SW480 (cell line): ENCODE results near the gene GSTA2.
"Not testable (repeated sequence)": the region's sequence is repeated elsewhere in the genome, so short reads cannot be mapped to it uniquely, and the experiment has no call there.

ENCODE experiments used
- DNase-seq: peaks from one replicate; pipeline ENCODE4 v3.0.0-alpha.2; 2016; ENCODE audit warnings: low spot score

GSTA2 gene

DNA sequence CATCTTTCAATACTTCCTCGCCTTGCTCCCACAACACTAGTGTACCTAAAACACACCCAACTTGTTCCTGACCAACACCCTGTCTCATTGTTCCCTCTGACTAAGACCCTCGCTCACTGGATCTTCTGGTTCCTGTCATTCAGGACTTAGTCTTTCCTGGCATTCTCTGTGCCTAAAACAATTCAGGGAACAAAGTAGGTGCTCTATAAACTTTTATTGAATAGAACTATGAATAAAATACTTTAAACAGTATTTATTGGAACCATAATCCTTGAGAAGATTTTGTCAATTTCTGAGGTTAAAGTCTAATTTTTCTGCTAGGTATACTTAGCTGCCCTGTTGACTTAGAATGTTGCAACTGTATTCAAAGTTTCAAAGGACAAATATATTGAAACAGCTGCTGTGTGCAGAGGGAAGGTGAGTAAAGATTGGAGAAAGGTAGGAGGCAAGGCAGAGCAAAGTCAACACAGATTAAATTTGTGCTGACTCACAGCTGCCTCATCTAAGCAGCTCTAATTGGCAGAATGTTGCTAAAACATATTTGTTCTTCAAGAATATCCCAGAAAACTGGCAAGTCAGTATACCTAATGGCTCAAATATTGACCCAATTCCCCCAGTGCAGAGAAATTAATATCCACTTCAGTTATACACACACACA lies 37.6 kb downstream of the GSTA2 start:
- no peak for DNase-seq

GRCh38 chr6:52725143-52725534 lies 38.1 kb downstream of the GSTA2 start:
- DNase-seq = no peak

GRCh38 chr6:52724406-52725121 lies 38.7 kb downstream of the GSTA2 start:
- peak; percentile 39 for DNase-seq

DNA sequence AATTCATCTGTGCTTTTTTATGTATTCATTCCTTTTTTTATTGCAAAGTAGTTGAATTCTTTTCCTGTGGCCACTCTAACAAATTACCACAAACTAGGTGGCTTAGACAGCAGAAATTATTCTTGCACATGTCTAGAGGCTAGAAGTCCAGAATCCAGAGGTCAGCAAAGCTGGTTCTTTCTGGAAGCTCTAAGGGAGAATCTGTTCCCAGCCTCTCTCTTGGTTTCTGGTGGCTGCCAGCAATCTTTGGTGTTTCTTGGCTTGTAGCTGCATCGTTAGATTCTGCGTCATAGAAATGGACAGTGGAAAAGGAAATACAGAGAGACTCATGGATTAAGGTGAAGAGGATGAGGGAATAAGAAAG lies 39.3 kb downstream of the GSTA2 start:
- no peak for DNase-seq

GRCh38 chr6:52720321-52720720 lies 43.0 kb downstream of the GSTA2 start:
- no peak for DNase-seq

- DNase-seq = no peak
Measured at GRCh38 chr6:52718550-52718949, 44.7 kb downstream of the GSTA2 start.

DNA sequence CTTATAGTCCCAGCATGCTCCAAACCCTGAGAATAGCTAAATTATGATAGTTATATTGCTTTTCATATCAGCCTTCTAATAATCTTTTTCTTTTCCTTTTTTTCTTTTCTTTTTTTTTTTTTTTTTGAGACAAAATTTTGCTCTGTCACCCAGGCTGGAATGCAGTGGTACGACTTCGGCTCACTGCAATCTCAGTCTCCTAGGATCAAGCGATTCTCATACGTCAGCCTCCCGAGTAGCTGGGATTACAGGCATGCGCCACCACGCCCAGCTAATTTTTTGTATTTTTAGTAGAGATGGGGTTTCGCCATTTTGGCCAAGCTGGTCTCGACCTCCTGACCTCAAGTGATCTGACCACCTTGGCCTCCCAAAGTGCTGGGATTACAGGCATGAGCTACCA lies 48.5 kb downstream of the GSTA2 start:
- DNase-seq = not testable (repeated sequence)

GRCh38 chr6:52712136-52712535 lies 51.1 kb downstream of the GSTA2 start:
- no peak for DNase-seq

DNA sequence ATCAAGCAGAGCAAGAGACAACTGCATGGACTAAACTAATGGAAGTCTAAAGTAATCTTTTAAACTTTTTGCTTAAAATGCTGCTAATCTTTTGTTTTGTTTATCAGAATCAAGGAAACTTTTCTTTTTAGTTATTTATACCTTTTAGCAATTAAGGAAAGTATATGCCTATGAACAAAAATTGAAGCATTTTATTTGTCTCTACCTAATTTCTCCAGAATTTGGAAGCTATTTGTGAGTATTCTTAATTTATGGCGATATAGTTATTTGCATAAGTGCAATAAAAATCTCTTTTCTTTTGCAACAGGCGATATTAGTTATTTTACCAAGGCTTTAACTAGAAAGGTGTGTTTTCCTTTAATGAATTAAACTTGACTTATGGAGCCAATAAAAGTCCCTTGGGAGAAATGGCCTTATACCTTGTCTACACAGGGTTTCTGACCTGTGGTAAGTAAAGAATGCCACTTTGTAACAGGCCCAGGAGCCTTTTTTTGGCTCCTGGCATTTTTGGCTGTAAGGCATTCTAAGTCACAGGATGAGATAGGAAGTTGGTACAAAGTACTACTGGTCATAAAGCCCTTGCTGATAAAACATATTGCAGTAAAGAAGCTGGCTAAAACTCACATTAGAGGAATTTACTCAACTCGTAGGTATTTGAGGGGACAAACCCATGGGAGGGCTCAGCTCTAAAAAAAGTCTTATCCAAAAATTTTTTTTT lies 55.2 kb downstream of the GSTA2 start:
- no peak for DNase-seq

DNA sequence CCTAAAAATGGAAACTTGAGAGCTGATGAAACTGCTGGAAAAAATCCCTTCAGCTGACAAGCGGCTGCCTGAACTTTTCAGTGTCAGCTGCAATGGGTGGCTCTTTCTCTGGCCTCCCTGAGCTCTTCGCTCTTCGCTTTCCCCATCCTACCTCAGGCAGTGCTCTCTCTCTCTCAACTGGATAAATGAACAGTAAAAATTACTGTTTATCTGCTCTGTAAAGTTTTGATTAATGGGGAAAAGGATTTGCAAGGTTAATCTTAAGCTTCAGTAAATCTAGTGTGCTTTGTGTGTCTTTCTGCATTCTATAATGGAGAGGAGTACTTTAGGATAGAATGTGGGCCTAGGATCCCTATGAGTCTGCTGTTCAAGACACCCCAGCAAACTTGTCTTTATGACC lies 57.3 kb downstream of the GSTA2 start:
- DNase-seq = no peak

GRCh38 chr6:52704781-52705502 lies 58.3 kb downstream of the GSTA2 start:
- DNase-seq = not testable (repeated sequence)

DNA sequence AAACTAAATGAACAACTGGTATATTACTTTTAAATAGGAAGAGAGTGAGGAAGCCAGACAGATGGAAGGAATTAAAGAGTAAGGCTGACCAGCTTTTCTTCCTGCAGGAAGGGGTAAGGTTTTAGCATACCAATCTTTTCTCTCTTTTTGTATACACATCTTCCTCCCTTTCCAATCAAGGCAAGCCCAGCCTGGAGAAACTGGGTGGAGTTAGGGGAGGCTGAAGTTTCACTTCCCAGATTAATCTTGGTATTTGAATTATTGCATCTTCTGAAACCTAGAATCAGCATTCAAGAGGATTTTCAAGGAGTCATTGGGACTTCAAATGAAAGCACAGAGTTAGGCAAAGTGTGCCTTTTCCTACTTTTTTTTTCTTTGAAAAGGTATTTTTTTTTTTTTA lies 59.2 kb downstream of the GSTA2 start:
- no peak for DNase-seq
